Glutamatergic neuron (in vitro differentiated cells): Measurements from ENCODE around the gene FNDC11. TPM values are rescaled to one million over a fixed set of nuclear protein-coding genes. Genes with fewer than 3 reads are reported as not detected.

Experiments
- DNase-seq: peaks from one replicate; pipeline ENCODE4 v3.0.0; 2022
- H3K27ac Mint-ChIP-seq: one replicate; pipeline ENCODE4 v1.8.0; 2020; ENCODE audit warnings: mild to moderate bottlenecking, mixed read lengths, inconsistent platforms; ENCODE audit not compliant: unreplicated experiment
- H3K27me3 Mint-ChIP-seq: one replicate; pipeline ENCODE4 v1.8.0; 2020; ENCODE audit warnings: mild to moderate bottlenecking, moderate library complexity, mixed read lengths, inconsistent platforms; ENCODE audit not compliant: unreplicated experiment
- H3K36me3 Mint-ChIP-seq: one replicate; pipeline ENCODE4 v1.8.0; 2020; ENCODE audit warnings: mild to moderate bottlenecking, mixed read lengths, inconsistent platforms; ENCODE audit not compliant: unreplicated experiment
- H3K4me1 Mint-ChIP-seq: one replicate; pipeline ENCODE4 v1.8.0; 2020; ENCODE audit warnings: mild to moderate bottlenecking, low read depth, mixed read lengths, inconsistent platforms; ENCODE audit not compliant: unreplicated experiment
- H3K4me3 Mint-ChIP-seq: one replicate; pipeline ENCODE4 v1.8.0; 2020; ENCODE audit warnings: mild to moderate bottlenecking, mixed read lengths, inconsistent platforms; ENCODE audit not compliant: unreplicated experiment
- H3K9me3 Mint-ChIP-seq: one replicate; pipeline ENCODE4 v1.8.0; 2020; ENCODE audit warnings: mild to moderate bottlenecking, moderate library complexity, mixed read lengths, inconsistent platforms; ENCODE audit not compliant: unreplicated experiment
- total RNA-seq: library from RNA; stranded (reverse); fragmentation: NEBNext Ultra II Directional; extraction: Animal tissue kit (Norgen Biotek cat#: 25700); gene quantifications from one replicate; pipeline ENCODE4 v1.2.1, GENCODE V29; 2021; ENCODE audit not compliant: unreplicated experiment
- TF ChIP-seq, protein P1 (sequence below): fragments of 200-600 bp; sonication (generic); IDR thresholded peaks from one replicate; pipeline ENCODE4 v1.5.0; 2021; ENCODE audit not compliant: partially characterized antibody, unreplicated experiment

The FNDC11 gene
- total RNA-seq, 1 donor from 2014 or later: 9.3 TPM

DNA sequence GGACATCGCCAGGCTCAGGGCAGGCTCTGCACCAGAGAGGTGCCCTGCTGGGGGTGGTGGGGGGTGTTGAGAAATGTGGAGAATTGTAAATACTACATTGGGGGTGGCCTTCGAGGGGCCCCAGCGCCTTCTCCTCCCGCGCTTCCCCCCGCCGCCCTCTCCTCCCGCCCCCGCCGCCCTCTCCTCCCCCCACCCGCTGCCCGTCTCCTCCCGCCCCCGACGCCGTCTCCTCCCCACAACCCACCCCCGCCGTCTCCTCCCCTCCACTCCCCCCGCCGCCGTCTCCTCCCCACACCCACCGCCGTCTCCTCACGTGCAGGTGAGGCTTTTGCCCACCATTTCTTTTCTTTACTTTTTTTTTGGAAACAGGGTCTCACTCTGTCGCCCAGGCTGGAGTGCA, 4.9 kb upstream of the FNDC11 start:
- peaks cover 2% of the 10 kb centered on the region for H3K4me1 Mint-ChIP-seq
- no peak overlapping the region for H3K4me3 Mint-ChIP-seq
- DNase-seq: no peak
- H3K27me3 Mint-ChIP-seq: no peaks in the 10 kb centered on the region
- no peaks in the 10 kb centered on the region for H3K36me3 Mint-ChIP-seq
- peaks cover 4% of the 10 kb centered on the region for H3K9me3 Mint-ChIP-seq
- TF ChIP-seq, protein P1, sequence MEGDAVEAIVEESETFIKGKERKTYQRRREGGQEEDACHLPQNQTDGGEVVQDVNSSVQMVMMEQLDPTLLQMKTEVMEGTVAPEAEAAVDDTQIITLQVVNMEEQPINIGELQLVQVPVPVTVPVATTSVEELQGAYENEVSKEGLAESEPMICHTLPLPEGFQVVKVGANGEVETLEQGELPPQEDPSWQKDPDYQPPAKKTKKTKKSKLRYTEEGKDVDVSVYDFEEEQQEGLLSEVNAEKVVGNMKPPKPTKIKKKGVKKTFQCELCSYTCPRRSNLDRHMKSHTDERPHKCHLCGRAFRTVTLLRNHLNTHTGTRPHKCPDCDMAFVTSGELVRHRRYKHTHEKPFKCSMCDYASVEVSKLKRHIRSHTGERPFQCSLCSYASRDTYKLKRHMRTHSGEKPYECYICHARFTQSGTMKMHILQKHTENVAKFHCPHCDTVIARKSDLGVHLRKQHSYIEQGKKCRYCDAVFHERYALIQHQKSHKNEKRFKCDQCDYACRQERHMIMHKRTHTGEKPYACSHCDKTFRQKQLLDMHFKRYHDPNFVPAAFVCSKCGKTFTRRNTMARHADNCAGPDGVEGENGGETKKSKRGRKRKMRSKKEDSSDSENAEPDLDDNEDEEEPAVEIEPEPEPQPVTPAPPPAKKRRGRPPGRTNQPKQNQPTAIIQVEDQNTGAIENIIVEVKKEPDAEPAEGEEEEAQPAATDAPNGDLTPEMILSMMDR: no peak
- H3K27ac Mint-ChIP-seq: no peak overlapping the region

DNA sequence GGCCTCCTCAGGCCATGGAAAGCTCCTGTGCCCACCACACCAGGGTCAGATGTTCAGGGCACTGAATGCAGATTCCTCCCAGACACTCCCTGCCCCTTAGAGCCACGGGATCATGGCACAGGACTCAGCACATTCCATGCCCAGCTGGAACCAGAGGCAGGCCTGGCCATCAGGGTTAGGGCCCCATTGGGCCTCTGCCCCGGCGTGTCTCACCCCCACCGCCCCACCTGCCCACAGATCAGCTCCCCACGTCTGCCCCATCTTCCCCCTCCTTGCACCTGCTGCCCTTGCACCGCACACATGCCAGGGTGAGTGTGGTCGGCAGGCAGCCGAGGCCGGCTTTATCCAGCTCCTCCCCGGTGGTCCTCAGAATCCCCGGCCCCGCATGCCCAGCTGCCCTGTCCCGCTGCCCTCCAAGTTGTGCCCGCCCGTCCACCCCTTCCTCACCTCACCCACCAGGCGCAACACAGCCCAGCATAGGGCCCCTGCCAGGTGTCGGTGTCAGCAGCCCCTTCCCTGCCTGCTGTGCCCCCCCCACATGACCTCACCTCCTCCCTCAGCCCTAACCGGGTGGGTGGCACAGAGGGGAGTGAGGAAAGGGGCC, 4.2 kb upstream of the FNDC11 start:
- H3K27me3 Mint-ChIP-seq: no peaks in the 10 kb centered on the region
- H3K9me3 Mint-ChIP-seq: peaks cover 2% of the 10 kb centered on the region
- no peak for DNase-seq
- H3K36me3 Mint-ChIP-seq: no peaks in the 10 kb centered on the region
- no peak overlapping the region for H3K27ac Mint-ChIP-seq
- peaks cover 2% of the 10 kb centered on the region for H3K4me1 Mint-ChIP-seq
- no peak overlapping the region for H3K4me3 Mint-ChIP-seq
- TF ChIP-seq, protein P1: no peak

DNA sequence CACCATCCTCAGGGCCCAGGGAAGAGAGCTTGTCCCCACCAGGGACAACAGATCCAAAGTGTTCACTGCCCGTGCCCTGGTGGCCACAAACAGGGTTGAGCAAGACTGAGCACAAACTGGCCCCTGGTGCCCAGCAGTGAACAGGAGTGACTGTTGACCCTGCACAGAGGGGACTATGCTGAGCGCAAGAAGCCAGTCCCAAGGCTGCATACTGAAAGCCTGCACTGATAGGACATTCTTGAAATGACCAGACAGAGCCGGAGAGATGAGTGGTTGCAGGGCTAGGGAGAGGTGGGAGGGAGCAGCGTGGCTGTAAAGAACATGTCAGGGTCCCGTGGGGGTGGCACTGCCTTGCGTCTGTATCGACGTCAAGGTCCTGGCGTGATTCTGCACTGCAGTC, 2.9 kb upstream of the FNDC11 start:
- peak overlapping the region; percentile 33 for H3K27ac Mint-ChIP-seq
- H3K4me3 Mint-ChIP-seq: peak overlapping the region; percentile 64

DNA sequence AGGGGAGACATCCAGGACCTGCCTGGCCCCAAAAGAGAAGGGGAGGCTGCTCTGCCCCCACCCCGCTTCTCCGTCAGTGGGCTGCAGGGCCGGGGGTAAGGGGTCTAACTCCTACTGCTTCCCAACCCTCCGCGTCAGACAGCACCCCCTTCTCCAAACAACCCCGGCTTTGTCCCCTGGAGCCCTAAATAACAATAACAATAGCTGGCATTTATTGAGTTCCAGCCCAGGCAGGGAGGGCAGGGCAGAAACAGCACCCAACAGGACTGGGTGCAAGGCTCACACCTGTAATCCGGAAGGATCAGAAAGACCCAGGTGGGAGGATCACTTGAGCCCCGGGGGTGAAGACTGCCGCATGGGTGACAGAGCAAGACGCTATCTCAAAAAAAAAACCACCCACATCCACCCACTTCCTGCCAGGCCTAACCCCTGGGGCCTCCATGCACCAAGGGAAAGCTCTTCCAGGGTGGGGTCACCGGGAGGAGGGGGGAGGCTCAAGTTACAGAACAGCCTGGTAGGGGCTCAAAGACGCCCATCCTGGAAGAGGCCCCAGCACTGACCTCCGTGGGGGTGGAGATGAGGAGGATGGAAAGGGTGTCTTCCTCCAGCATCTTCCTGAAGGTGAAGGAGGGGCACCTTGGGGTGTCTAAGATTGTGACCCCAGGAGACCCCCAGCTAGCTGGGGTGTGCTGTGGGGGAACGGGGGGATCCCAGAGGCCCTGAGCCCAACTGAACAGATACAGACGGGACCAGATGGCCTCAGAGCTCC, 1.3 kb upstream of the FNDC11 start:
- H3K27me3 Mint-ChIP-seq: no peaks in the 10 kb centered on the region
- no peak for DNase-seq
- H3K36me3 Mint-ChIP-seq: no peaks in the 10 kb centered on the region
- peaks cover 4% of the 10 kb centered on the region for H3K9me3 Mint-ChIP-seq
- H3K4me3 Mint-ChIP-seq: no peak overlapping the region
- TF ChIP-seq, protein P1: no peak
- peaks cover 2% of the 10 kb centered on the region for H3K4me1 Mint-ChIP-seq
- H3K27ac Mint-ChIP-seq: no peak overlapping the region

More for the DNA sequence above, 2.9 kb upstream of the FNDC11 start:
- Mint-ChIP-seq H3K36me3 (no peaks in the 10 kb centered on the region), H3K4me1 (peaks cover 2% of the 10 kb centered on the region), H3K9me3 (peaks cover 2% of the 10 kb centered on the region), H3K27me3 (no peaks in the 10 kb centered on the region)
- TF ChIP-seq, protein P1: no peak
- DNase-seq: peak; percentile 73
